CD4-positive, CD25-positive, alpha-beta regulatory T cell (primary cell): ENCODE measurements around the gene GTF3C1. TPM values are rescaled to one million over a fixed set of nuclear protein-coding genes. Genes with fewer than 3 reads are reported as not detected.
"Not testable (repeated sequence)": the region's sequence is repeated elsewhere in the genome, so short reads cannot be mapped to it uniquely, and the experiment has no call there.

Source experiments
- ATAC-seq, 2 donors: fragments of 150-1000 bp; cut with Tn5 transposase; one replicate each; pipeline ENCODE4 v1.10.0; 2021; ENCODE audit warnings: low read depth in 2 of 2, moderate number of reproducible peaks in 2 of 2, moderate library complexity in 1 of 2
- DNase-seq, 3 donors: peaks; one replicate each; pipeline versions ENCODE4 v3.0.0 to v3.0.0-alpha.2; 2012 to 2022; ENCODE audit warnings: mixed read lengths in 1 of 3
- H3K27ac ChIP-seq: one replicate; pipeline ENCODE4 v1.7.0; 2013; ENCODE audit warnings: mild to moderate bottlenecking, low read length; ENCODE audit not compliant: insufficient read depth, poor library complexity, severe bottlenecking
- H3K27me3 ChIP-seq: one replicate; pipeline ENCODE4 v1.7.0; 2013; ENCODE audit warnings: low read length; ENCODE audit not compliant: control insufficient read depth, insufficient read depth
- H3K36me3 ChIP-seq: one replicate; pipeline ENCODE4 v1.7.0; 2013; ENCODE audit warnings: mild to moderate bottlenecking, low read length, moderate library complexity; ENCODE audit not compliant: control insufficient read depth, insufficient read depth
- H3K4me1 ChIP-seq: 2 replicates; pipeline ENCODE4 v1.7.0; 2013; ENCODE audit warnings: mild to moderate bottlenecking, low read length; ENCODE audit not compliant: insufficient read depth, control insufficient read depth, poor library complexity, severe bottlenecking
- H3K4me3 ChIP-seq: one replicate; pipeline ENCODE4 v1.7.0; 2013; ENCODE audit warnings: low read depth, mild to moderate bottlenecking, low read length, moderate library complexity
- H3K9me3 ChIP-seq, 2 experiments: 1 replicate in 1 of 2; 2 replicates in 1 of 2; pipeline ENCODE4 v1.7.0; 2013; ENCODE audit warnings: low read length in 2 of 2, mild to moderate bottlenecking in 1 of 2, moderate library complexity in 1 of 2; ENCODE audit not compliant: control insufficient read depth in 2 of 2
- H3K27ac Mint-ChIP-seq, 3 donors: one replicate each; pipeline ENCODE4 v1.8.0; 2020 to 2022; ENCODE audit warnings: mild to moderate bottlenecking in 3 of 3, mixed read lengths in 3 of 3, moderate library complexity in 2 of 3
- H3K27me3 Mint-ChIP-seq: one replicate; pipeline ENCODE4 v1.8.0; 2022; ENCODE audit warnings: mild to moderate bottlenecking, mixed read lengths
- H3K36me3 Mint-ChIP-seq: one replicate; pipeline ENCODE4 v1.8.0; 2020; ENCODE audit warnings: mixed read lengths
- H3K4me1 Mint-ChIP-seq, 4 donors: one replicate each; pipeline ENCODE4 v1.8.0; 2020 to 2022; ENCODE audit warnings: mixed read lengths in 4 of 4, mild to moderate bottlenecking in 1 of 4
- H3K4me3 Mint-ChIP-seq, 4 donors: one replicate each; pipeline ENCODE4 v1.8.0; 2020 to 2022; ENCODE audit warnings: mild to moderate bottlenecking in 4 of 4, mixed read lengths in 4 of 4, moderate library complexity in 3 of 4
- H3K9me3 Mint-ChIP-seq, 7 donors: one replicate each; pipeline ENCODE4 v1.8.0; 2020 to 2022; ENCODE audit warnings: mixed read lengths in 7 of 7, mild to moderate bottlenecking in 3 of 7, moderate library complexity in 2 of 7
- polyA plus RNA-seq, 4 donors: library from polyadenylated mRNA; unstranded; fragments of 300-500 nt; fragmentation: Illumina TruSeq; gene quantifications; one replicate each; pipeline ENCODE4 v1.2.3, GENCODE V29; 2021
- total RNA-seq: library from RNA; stranded (reverse); gene quantifications from one replicate; pipeline ENCODE4 v1.2.3, GENCODE V29; 2022

GTF3C1 gene
- total and polyA plus RNA-seq, 5 donors from 2014 or later: 14.9 to 57.2 (median 21.2) TPM

- Histone ChIP-seq H3K27me3 (no peaks in the 10 kb centered on the region), H3K4me3 (no peak overlapping the region), H3K4me1 (no peaks in the 10 kb centered on the region), H3K9me3 (no peaks in the 10 kb centered on the region), H3K27ac (no peak overlapping the region), H3K36me3 (peaks cover 3% of the 10 kb centered on the region)
- Mint-ChIP-seq H3K27me3 (no peaks in the 10 kb centered on the region), H3K9me3 (peaks cover 0 to 1% (median 0%) of the 10 kb centered on the region in 7 donors), H3K36me3 (peaks cover 32% of the 10 kb centered on the region), H3K27ac (no peak overlapping the region), H3K4me1 (peaks cover 0 to 5% (median under 1%) of the 10 kb centered on the region in 4 donors), H3K4me3 (no peak overlapping the region)
- no peak for DNase-seq
- ATAC-seq: no peak
Observed at GRCh38 chr16:27576729-27577128, 27.0 kb upstream of the GTF3C1 start.

- no peaks in the 10 kb centered on the region for H3K27me3 ChIP-seq
- peaks cover 3% of the 10 kb centered on the region for H3K36me3 ChIP-seq
- peak overlapping the region in 2 of 3 donors; percentile 39 to 54 for H3K27ac Mint-ChIP-seq
- no peak for DNase-seq
- H3K4me1 Mint-ChIP-seq: no peaks in the 10 kb centered on the region
- H3K4me3 ChIP-seq: no peak overlapping the region
- no peak for ATAC-seq
- H3K9me3 ChIP-seq: no peaks in the 10 kb centered on the region
- peaks cover 0 to 1% (median 0%) of the 10 kb centered on the region in 7 donors for H3K9me3 Mint-ChIP-seq
- no peak overlapping the region for H3K27ac ChIP-seq
- peaks cover 19% of the 10 kb centered on the region for H3K36me3 Mint-ChIP-seq
- no peaks in the 10 kb centered on the region for H3K27me3 Mint-ChIP-seq
- no peaks in the 10 kb centered on the region for H3K4me1 ChIP-seq
- H3K4me3 Mint-ChIP-seq: no peak overlapping the region
Observed at GRCh38 chr16:27572711-27573110, 23.0 kb upstream of the GTF3C1 start.

GRCh38 chr16:27571433-27572326, 22.0 kb upstream of the GTF3C1 start:
- Mint-ChIP-seq H3K27ac (peak overlapping the region in 1 of 3 donors; percentile 54), H3K9me3 (peaks cover 0 to 1% (median 0%) of the 10 kb centered on the region in 7 donors), H3K36me3 (peaks cover 21% of the 10 kb centered on the region), H3K27me3 (no peaks in the 10 kb centered on the region), H3K4me1 (no peaks in the 10 kb centered on the region), H3K4me3 (no peak overlapping the region)
- Histone ChIP-seq H3K9me3 (no peaks in the 10 kb centered on the region), H3K4me3 (no peak overlapping the region), H3K4me1 (no peaks in the 10 kb centered on the region), H3K27ac (no peak overlapping the region), H3K36me3 (peaks cover 3% of the 10 kb centered on the region), H3K27me3 (no peaks in the 10 kb centered on the region)
- no peak for DNase-seq
- no peak for ATAC-seq

- not testable (repeated sequence) for H3K36me3 ChIP-seq, H3K4me1 Mint-ChIP-seq, H3K4me3 Mint-ChIP-seq, ATAC-seq, H3K27me3 Mint-ChIP-seq, H3K27ac ChIP-seq, H3K9me3 Mint-ChIP-seq, H3K4me1 ChIP-seq, H3K9me3 ChIP-seq, DNase-seq, H3K27me3 ChIP-seq, H3K4me3 ChIP-seq, H3K27ac Mint-ChIP-seq
- H3K36me3 Mint-ChIP-seq: peaks cover 21% of the 10 kb centered on the region
Observed at GRCh38 chr16:27570986-27571385, 21.3 kb upstream of the GTF3C1 start.

GRCh38 chr16:27568077-27568476, 18.4 kb upstream of the GTF3C1 start:
- Mint-ChIP-seq H3K27ac (no peak overlapping the region), H3K27me3 (no peaks in the 10 kb centered on the region), H3K4me1 (peaks cover 0 to 4% (median 1%) of the 10 kb centered on the region in 4 donors), H3K36me3 (peaks cover 18% of the 10 kb centered on the region), H3K9me3 (peaks cover 0 to 1% (median 0%) of the 10 kb centered on the region in 7 donors), H3K4me3 (no peak overlapping the region)
- H3K4me1 ChIP-seq: no peaks in the 10 kb centered on the region
- H3K36me3 ChIP-seq: peaks cover 3% of the 10 kb centered on the region
- no peak for ATAC-seq
- no peaks in the 10 kb centered on the region for H3K27me3 ChIP-seq
- no peak overlapping the region for H3K27ac ChIP-seq
- no peak overlapping the region for H3K4me3 ChIP-seq
- no peaks in the 10 kb centered on the region for H3K9me3 ChIP-seq
- no peak for DNase-seq

GRCh38 chr16:27566417-27566816, 16.7 kb upstream of the GTF3C1 start:
- Mint-ChIP-seq H3K27me3 (no peaks in the 10 kb centered on the region), H3K4me1 (peaks cover 0 to 4% (median 1%) of the 10 kb centered on the region in 4 donors), H3K27ac (no peak overlapping the region), H3K36me3 (peaks cover 18% of the 10 kb centered on the region), H3K9me3 (no peaks in the 10 kb centered on the region), H3K4me3 (no peak overlapping the region)
- H3K4me3 ChIP-seq: no peak overlapping the region
- no peaks in the 10 kb centered on the region for H3K4me1 ChIP-seq
- H3K27me3 ChIP-seq: no peaks in the 10 kb centered on the region
- ATAC-seq (no peak), DNase-seq (no peak)
- no peaks in the 10 kb centered on the region for H3K36me3 ChIP-seq
- H3K27ac ChIP-seq: no peak overlapping the region
- H3K9me3 ChIP-seq: no peaks in the 10 kb centered on the region

- Histone ChIP-seq H3K27ac (no peak overlapping the region), H3K27me3 (no peaks in the 10 kb centered on the region), H3K4me1 (no peaks in the 10 kb centered on the region), H3K4me3 (no peak overlapping the region), H3K36me3 (no peaks in the 10 kb centered on the region), H3K9me3 (no peaks in the 10 kb centered on the region)
- no peak overlapping the region for H3K4me3 Mint-ChIP-seq
- H3K27ac Mint-ChIP-seq: no peak overlapping the region
- H3K4me1 Mint-ChIP-seq: peaks cover 0 to 4% (median 1%) of the 10 kb centered on the region in 4 donors
- H3K9me3 Mint-ChIP-seq: no peaks in the 10 kb centered on the region
- ATAC-seq: no peak
- DNase-seq: no peak
- H3K36me3 Mint-ChIP-seq: peaks cover 14% of the 10 kb centered on the region
- no peaks in the 10 kb centered on the region for H3K27me3 Mint-ChIP-seq
Observed at GRCh38 chr16:27564224-27564623, 14.5 kb upstream of the GTF3C1 start.

GRCh38 chr16:27561216-27561615, 11.5 kb upstream of the GTF3C1 start:
- Histone ChIP-seq H3K27ac (no peak overlapping the region), H3K36me3 (no peaks in the 10 kb centered on the region), H3K9me3 (no peaks in the 10 kb centered on the region), H3K4me3 (no peak overlapping the region), H3K27me3 (no peaks in the 10 kb centered on the region), H3K4me1 (no peaks in the 10 kb centered on the region)
- Mint-ChIP-seq H3K4me1 (peaks cover 0 to 7% (median 4%) of the 10 kb centered on the region in 4 donors), H3K36me3 (peaks cover 9% of the 10 kb centered on the region), H3K4me3 (no peak overlapping the region), H3K9me3 (no peaks in the 10 kb centered on the region), H3K27ac (no peak overlapping the region), H3K27me3 (no peaks in the 10 kb centered on the region)
- no peak for DNase-seq
- ATAC-seq: no peak
